NB4 (cell line): ENCODE data around the gene TCP11L2.

Experiments
- DNase-seq: peaks from one replicate; pipeline ENCODE4 v3.0.0; 2010; ENCODE audit warnings: low read depth
- H3K4me3 ChIP-seq: one replicate; pipeline ENCODE4 v1.5.1; 2011; ENCODE audit warnings: mild to moderate bottlenecking, low read depth, low read length, moderate library complexity
- CTCF ChIP-seq: IDR thresholded peaks from one replicate; pipeline ENCODE4 v1.5.1; 2012; ENCODE audit warnings: low read depth, low read length
- MYC ChIP-seq: IDR thresholded peaks from 2 replicates; pipeline ENCODE4 v1.6.1; 2011; ENCODE audit warnings: low read depth, low read length
- POLR2A ChIP-seq: IDR thresholded peaks from 2 replicates; pipeline ENCODE4 v1.6.1; 2011; ENCODE audit warnings: mild to moderate bottlenecking; ENCODE audit not compliant: insufficient read length; ENCODE audit errors: extremely low read depth
- TF ChIP-seq, protein P1 (sequence below): IDR thresholded peaks from 2 replicates; pipeline ENCODE4 v1.6.1; 2011; ENCODE audit warnings: low read depth, low read length

Gene TCP11L2

DNA sequence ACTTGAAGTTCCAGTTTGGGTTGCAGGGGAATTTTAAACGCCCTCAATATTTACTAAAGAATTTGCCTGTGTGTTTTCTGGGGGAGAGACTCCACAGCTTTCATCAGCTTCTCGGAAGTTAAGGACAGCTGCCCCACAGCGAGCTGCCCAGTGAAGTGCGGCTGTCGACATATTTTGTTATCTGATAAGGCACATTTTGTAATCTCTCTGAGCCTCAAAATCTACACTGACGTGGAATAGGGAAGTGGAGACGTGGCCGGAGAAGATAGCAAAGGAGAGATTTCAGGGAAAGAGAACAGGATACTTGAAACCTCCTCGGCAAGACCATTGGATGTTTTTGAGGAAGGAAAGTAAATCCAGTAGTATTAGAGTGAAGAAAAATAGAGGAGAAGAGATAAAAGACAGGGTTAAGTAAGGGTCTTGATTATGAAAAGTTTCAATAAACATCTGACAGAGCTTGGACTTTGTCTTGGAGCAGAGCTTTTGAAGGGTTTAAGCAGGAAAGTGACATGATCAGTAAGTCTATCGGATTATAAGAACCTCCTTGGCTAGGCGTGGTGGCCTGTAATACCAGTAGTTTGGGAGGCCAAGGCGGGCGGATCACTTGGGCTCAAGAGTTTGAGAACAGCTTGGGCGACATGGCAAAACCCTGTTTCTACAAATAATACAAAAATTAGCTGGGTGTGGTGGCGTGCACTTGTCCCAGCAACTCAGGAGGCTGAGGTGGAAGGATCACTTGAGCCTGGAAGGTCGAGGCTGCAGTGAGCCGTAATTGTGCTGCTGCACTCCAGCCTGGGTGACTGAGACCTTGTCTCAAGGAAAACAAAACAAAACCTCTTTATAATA, 56.1 kb downstream of the TCP11L2 start:
- no peak for TF ChIP-seq MYC
- TF ChIP-seq CTCF: no peak
- peak overlapping the region; percentile 76 for H3K4me3 ChIP-seq
- DNase-seq: peak; percentile 89

GRCh38 chr12:106359646-106360399, 57.3 kb downstream of the TCP11L2 start:
- no peak overlapping the region for H3K4me3 ChIP-seq

DNA sequence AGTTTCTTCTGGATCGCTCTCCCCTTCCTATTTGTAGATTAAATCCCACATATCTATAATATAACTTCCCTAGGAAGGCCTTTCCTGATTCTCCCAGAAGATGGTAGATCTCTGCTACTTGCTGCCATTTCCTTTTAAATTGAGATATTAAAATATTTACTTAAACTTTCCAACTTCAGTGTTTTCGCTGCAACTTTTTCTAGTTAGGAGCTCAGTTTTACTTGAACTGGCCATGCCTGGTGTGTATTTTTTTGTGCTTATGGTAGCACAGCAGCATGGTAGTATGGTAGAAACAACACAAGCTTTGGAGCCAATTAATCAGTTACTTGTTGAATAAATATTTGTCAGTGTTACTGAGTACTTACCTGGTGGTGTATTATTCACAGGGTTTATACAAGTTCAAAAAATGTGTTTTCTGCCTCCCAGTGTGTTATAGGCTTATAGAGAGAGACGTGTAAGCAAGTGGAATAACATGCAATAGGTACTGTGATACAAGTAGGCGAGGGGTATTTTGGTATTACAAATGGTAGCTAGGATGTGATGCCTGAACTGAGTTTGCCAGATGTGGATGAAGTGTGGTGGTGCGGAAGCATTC, 58.0 kb downstream of the TCP11L2 start:
- no peak overlapping the region for H3K4me3 ChIP-seq
- no peak for DNase-seq
- TF ChIP-seq, protein P1, sequence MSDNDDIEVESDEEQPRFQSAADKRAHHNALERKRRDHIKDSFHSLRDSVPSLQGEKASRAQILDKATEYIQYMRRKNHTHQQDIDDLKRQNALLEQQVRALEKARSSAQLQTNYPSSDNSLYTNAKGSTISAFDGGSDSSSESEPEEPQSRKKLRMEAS: no peak
- TF ChIP-seq MYC: no peak
- TF ChIP-seq POLR2A: no peak
- TF ChIP-seq CTCF: no peak

More at GRCh38 chr12:106359646-106360399, 57.3 kb downstream of the TCP11L2 start:
- TF ChIP-seq, protein P1: no peak
- no peak for TF ChIP-seq MYC
- no peak for TF ChIP-seq POLR2A
- TF ChIP-seq CTCF: no peak
- DNase-seq: no peak

DNA sequence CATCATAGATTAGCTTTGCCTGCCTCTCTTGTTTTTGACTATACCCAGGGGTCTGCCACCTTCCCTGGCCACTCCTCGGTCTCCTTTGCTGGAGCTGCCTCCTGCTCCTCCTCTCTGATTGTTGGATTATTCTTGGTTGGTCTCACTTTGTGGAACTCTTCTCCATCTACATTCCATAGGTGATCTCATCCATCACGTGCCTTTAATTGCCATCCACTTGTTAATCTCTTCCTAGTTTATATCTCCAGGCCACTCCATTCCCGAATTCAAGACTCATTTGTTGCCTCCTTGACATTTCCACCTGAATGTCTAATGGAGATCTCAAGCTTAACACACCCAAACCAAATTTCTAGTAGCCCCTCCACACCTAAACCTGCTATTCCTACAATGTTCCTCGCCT, 60.4 kb downstream of the TCP11L2 start:
- DNase-seq: no peak
- no peak overlapping the region for H3K4me3 ChIP-seq
- TF ChIP-seq CTCF (no peak), MYC (no peak), POLR2A (no peak)
- TF ChIP-seq, protein P1: no peak

DNA sequence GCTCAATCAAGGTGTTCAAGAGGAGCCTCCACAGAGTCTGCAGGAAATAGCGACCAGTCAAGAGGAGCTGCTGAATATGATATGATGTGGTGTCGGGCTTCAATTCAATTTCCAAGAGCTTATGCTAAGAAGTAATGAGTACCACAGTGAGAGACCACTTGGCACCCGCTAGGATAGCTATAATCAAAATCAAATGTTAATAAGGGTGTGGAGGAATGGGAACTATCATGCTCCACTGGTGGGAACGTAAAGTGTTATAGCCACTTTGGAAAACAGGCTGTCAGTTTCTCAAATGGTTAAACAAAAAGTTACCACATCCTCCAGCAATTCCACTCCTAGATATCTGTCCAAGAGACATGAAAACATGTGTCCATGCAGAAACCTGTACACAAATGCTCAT, 61.7 kb downstream of the TCP11L2 start:
- no peak overlapping the region for H3K4me3 ChIP-seq
- TF ChIP-seq, protein P1: no peak
- TF ChIP-seq MYC (no peak), CTCF (no peak), POLR2A (no peak)
- DNase-seq: no peak
